ENCODE data around the gene RPS17.

DNA sequence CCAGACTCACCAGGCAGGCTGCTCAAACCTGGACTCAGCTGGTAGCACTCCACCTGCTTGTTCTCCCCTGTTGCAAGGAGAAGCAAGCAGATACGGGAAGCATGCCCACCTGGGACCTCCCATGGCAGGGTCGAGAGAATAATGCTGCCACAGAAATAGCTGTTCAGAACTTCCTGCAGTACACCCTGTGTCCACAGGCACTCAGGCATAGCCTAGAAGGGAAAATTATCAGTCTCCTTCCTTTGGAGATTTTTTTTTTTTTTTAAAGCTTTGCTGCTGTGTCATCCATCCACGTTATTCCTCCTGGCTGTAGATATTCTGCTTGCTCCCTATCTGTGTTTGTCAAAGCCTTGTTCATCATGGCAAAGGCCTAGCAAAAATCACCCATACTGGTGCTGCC, 32.7 kb upstream of the RPS17 start:
- TF ChIP-seq, protein P1, sequence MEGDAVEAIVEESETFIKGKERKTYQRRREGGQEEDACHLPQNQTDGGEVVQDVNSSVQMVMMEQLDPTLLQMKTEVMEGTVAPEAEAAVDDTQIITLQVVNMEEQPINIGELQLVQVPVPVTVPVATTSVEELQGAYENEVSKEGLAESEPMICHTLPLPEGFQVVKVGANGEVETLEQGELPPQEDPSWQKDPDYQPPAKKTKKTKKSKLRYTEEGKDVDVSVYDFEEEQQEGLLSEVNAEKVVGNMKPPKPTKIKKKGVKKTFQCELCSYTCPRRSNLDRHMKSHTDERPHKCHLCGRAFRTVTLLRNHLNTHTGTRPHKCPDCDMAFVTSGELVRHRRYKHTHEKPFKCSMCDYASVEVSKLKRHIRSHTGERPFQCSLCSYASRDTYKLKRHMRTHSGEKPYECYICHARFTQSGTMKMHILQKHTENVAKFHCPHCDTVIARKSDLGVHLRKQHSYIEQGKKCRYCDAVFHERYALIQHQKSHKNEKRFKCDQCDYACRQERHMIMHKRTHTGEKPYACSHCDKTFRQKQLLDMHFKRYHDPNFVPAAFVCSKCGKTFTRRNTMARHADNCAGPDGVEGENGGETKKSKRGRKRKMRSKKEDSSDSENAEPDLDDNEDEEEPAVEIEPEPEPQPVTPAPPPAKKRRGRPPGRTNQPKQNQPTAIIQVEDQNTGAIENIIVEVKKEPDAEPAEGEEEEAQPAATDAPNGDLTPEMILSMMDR (IDR thresholded peaks at IDR 0.05 in 4 of 5, conservative IDR thresholded peaks at IDR 0.05 in 1 of 5) = no peak
- TF ChIP-seq POLR2A (IDR thresholded peaks at IDR 0.05) = no peak
